SK-N-DZ (cell line): Measurements from ENCODE around the gene GABPB2.

ENCODE experiments used
- DNase-seq: peaks from one replicate; pipeline ENCODE4 v3.0.0-alpha.2; 2015; ENCODE audit warnings: low spot score

Gene GABPB2

GRCh38 chr1:151133018-151133806 is 62.7 kb downstream of the GABPB2 start:
- DNase-seq: no peak

GRCh38 chr1:151134396-151134795 is 63.8 kb downstream of the GABPB2 start:
- no peak for DNase-seq

DNA sequence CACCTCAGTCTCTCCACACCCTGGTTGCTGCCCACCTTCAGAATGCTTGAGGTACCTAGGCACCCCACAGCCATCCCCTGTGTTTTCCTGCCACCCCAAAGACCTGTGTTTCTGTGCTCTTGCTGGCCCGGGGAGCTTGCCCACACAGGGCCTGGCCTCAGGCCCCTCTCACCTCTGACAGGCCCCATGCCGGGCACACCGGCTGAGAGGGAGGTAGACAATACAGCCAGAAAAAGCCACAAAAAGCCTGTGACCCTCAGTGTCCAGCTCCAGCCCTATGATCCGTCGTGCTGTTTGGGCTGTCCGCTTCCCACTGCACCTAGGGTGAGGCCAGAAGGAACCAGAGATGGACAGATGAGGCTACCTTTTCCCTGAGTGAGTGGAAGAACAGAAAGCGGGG is 64.4 kb downstream of the GABPB2 start:
- DNase-seq: no peak

DNA sequence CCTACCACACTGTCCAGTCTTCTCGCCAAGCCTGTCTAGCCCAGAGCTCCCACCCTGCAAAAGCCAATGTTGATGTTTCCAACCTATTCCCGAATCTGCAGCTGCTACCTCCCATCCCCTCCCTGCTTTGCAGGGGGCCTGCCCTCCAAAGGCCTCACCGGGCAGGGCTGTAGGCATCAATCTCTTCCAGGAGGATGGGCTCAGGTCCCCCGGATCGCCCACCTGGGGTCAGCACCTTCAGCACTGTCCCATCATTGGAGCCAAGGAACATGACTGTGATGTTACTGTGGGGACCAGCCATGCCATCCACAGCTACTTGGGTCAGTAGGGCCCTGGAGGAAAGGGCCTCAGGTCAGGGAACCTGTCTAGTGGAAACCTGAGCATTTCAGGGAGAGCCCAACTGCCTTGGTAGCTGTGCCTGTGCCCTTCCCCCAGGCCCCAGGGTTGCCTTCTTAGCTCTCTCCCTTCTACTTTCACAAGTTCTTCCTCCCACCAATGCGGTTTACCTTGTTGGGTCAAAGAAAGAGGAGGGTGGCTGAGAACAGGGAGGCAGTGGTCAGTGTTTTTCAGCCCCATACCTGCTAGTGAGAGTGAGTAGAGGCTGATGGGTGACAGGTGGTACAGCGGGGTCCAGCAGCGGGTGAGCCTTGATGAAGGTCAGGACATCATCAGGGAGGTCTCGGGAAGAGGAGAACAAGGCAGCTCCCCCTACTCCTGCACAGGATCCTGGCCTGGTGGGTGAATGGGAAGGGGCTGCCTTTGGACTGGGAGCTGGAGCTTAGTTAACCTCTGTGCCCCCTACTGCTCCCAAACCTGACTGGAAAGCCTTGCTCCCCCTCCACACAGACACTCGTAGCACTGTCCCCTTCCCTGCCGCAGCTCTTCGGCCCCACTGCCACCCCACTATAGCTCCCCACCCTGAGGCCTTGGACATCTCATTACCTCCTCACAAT is 65.1 kb downstream of the GABPB2 start:
- DNase-seq: no peak

DNA sequence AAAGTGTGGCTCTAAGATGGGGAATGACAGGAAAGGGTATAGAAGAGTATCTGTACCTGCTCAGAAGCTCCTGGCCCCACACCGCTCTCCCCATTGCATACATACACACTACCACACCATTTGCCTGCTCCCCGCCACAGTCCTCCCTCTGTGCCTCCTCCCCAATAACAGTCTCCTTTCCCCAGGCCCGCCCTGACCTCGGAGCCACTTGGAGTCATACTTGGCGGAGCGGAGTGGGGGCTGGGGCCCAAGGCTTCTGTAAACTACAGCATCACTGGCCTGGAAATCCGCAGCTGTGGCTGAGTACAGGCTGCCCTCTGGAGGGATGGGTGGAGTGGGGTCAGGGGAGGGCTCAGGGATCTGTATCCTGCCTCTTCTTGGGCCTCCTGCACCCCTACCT is 67.2 kb downstream of the GABPB2 start:
- no peak for DNase-seq

DNA sequence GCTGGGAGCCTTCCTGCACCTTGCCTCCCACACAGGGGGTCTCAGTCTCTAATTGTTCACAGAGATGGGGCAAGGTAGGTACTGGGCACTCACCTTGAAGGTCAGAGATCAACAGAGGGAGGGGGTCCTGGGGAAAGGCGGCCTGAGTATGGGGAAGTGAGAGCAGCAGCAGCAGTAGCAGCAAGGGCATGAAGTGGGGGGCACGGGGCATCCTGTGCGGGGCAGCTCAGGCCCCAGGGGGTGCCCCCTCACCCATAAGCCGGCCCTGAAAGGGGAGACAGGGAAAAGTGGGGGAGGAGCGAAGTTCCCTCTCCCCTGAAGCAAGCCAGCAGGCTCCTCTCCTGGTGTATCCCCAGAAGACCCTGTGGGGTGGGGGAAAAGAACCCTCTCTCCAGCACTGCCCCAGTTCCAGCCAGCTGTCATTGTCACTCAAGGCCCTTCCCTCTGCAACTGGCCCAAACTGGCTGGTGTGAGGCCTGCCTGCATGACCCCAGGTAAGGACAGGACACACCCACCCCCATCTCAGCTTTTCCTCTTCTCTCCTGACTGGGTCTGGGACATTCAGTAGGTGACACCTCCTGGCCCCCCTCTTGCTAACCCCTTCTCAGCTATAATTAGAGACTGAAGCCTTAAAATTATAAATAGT is 72.0 kb downstream of the GABPB2 start:
- DNase-seq: no peak

- DNase-seq: no peak
Observed at GRCh38 chr1:151143057-151143435, 72.5 kb downstream of the GABPB2 start.

DNA sequence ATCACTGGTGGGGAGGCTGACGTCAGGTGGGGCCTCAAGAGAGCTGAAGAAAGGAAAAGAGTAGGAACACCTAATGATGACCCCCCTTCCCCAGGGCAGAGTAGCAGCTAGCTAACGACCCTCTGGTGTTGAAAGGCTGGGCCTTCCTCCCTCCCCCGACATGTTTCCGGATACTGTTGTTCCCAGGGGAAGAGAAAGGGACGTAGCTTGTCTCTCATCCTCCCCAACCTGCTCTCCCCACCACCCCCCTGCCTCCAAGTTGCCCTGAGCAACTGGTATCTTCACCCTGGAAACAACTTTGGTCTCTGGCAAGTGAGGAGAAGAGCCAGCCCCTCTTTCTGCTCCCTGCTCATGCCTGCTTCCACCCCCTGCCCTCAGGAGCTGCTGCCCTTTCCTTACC is 73.4 kb downstream of the GABPB2 start:
- DNase-seq: no peak

DNA sequence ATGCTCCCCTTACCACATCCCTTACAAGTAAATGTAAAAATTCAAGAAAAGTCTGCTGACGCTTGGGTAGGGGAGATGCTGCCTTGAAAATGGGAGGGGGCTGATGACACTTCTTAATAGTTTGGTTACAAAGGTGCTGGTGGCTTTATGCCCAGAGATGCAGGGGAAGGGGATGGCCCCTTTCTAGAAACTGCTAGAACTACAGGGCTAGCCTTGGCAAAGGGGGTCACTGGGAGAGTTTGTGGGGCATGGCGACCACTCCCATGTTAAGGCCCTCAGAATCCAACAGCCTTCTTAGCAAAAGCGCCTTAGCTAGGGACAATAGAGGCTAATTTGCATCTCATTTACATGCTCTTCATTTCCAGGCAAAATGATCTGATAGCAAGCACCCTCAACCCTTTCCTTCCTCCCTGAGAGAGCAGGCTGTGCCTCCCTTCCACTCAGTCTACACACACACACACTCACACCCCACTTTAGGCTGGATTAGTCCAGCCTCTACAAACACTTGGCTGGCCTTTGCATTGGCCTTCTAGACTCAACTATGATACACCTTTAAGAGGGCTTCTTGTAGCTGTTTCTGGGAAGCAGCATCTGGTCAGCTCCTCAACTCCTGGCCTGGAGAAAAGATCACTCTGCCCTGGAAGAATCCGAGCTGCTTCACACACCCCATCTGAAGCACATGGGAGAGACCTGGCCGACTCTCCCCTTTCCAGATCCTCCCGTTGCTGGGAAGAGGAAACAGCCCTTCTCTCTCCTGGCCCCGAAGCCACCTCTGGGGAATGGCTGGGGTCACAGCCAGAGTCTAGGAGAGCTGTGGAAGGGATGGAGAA is 74.1 kb downstream of the GABPB2 start:
- peak; percentile 34 for DNase-seq

GRCh38 chr1:151145304-151146071 is 74.9 kb downstream of the GABPB2 start:
- DNase-seq: peak; percentile 37

- no peak for DNase-seq
Observed at GRCh38 chr1:151146072-151146411, 75.5 kb downstream of the GABPB2 start.

- peak; percentile 94 for DNase-seq
Observed at GRCh38 chr1:151146412-151147131, 76.0 kb downstream of the GABPB2 start, which contains the start of gene SEMA6C. TSS of gene SEMA6C (minus strand) at chr1:151146631. CDS start at chr1:151142621, 4,010 bp downstream.

GRCh38 chr1:151147132-151147503 is 76.6 kb downstream of the GABPB2 start:
- no peak for DNase-seq

DNA sequence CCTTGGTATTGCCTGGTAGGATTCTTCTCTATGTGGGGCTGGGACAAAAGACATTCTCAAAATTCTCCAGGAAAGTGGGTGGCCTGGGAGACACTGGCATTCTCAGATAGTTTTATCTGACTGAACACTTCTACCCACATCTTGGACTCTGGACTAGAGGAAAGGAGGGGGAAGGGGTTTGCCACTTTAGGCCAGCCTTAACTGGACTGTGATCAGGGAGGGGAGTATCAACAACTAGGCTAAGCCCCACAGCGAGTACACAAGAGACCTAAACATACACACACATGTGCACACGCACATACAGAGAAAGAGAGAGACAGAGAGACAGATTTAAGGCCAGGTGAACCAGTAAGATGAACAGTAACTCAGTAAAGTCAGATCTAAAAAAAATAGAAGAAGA is 77.1 kb downstream of the GABPB2 start:
- DNase-seq: no peak

DNA sequence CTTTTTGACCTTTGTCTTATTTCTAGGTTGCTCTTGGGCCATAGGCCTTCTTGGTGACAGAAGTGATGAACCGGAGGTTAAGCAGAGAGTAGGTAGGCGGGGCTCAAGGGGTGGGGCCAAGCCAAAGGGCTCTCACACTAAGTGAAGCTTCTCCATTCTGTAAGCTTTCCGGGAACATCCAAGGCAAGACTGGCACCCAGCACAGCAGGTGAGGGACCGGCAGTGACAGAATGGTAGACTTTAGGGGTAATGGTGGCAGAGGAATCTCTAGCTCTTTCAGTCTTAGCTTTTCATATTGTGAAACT is 85.9 kb downstream of the GABPB2 start, which contains the start of gene TNFAIP8L2:
TNFAIP8L2 (plus strand) TSS at position 135 of the 305 bp plus-strand sequence. CDS start 2,049 bp downstream, outside the sequence.
- no peak for DNase-seq

DNA sequence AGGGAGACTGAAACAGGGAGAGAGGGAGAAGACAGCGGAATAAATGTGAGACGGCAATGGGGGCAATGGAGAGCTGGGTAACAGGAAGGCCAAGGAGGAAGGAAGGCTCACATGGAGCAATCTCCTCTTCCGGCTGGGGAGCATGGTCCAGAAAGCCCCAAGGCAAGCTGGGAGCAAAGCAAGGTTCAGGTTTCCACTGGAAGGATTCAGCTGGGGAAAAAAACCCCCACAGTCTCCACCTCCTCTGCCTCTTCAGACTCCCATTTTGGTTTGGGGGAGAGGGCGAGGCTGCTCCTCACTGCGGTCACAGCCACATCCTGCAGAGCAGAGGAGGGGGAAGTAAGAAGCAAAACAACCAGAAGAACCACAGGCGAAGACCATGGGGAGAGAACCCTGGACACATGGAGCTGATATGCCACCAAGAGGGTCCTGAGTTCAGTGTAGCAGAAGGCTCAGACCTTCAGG is 86.5 kb downstream of the GABPB2 start:
- no peak for DNase-seq

- DNase-seq: no peak
Observed at GRCh38 chr1:151158326-151158725, 87.8 kb downstream of the GABPB2 start.

DNA sequence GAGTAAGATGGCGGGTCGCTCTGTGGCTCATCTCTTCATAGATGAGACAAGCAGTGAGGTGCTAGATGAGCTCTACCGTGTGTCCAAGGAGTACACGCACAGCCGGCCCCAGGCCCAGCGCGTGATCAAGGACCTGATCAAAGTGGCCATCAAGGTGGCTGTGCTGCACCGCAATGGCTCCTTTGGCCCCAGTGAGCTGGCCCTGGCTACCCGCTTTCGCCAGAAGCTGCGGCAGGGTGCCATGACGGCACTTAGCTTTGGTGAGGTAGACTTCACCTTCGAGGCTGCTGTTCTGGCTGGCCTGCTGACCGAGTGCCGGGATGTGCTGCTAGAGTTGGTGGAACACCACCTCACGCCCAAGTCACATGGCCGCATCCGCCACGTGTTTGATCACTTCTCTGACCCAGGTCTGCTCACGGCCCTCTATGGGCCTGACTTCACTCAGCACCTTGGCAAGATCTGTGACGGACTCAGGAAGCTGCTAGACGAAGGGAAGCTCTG is 88.2 kb downstream of the GABPB2 start:
- DNase-seq: no peak

DNA sequence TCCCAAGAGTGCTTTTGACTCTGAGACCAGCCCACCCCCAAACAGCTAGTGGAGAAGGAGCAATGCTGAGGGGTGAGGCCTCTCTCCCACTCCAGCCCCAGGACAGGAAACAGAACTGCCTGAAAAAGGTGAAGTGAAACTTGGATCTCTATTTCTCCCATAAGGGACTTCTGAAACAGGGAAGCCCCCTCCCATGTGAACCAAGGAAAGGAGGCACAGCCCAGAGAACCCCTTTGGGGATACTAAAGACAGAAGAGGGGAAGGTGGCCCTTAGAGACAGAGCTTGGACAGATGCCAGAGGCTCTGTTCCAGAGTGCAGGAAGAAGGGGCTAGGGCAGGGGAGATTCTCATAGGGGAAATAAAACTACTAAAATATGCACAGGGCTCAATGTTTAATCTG is 88.8 kb downstream of the GABPB2 start:
- DNase-seq: no peak
